Measurements from ENCODE around the gene TSPAN9. TPM values are rescaled to one million over a fixed set of nuclear protein-coding genes. Genes with fewer than 3 reads are reported as not detected.

Gene TSPAN9
- polyA plus RNA-seq, 4 donors = 90.1 to 101 (median 97.8) TPM

GRCh38 chr12:3136641-3137267, 59.6 kb downstream of the TSPAN9 start:
- DNase-seq (ENCODE audit: low read depth in 4 of 4, low spot score in 3 of 4) = no peak

DNA sequence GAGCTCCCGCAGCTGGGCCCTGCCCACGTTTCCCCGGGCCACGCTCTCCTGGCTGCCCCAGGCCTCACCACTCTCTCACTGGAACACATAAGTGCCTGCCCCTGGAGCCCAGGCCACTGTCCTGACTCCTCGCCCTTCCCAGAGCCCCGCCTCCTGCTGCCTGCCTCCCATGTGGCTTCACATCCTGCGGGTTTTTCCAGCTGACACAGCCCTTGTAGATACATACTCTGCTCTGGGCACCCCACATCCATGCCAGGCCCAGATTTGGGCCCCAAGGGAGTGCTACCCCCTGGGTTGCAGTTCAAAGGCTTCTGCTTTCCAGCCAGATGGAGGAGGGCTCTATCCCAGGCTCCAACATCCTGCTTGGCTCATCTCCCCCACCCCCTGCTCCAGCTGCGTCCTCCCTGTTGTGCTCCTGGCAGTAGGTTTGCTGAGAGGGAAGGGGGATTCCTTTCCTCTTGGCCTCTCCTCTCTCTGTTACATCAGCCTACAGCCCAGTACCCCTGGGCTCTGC, 60.1 kb downstream of the TSPAN9 start:
- DNase-seq (ENCODE audit: low read depth in 4 of 4, low spot score in 3 of 4) = no peak

GRCh38 chr12:3137814-3138445, 60.8 kb downstream of the TSPAN9 start:
- DNase-seq (ENCODE audit: low read depth in 4 of 4, low spot score in 3 of 4) = no peak

- no peak for DNase-seq (ENCODE audit: low read depth in 4 of 4, low spot score in 3 of 4)
Measured at GRCh38 chr12:3138941-3139511, 61.8 kb downstream of the TSPAN9 start.

DNA sequence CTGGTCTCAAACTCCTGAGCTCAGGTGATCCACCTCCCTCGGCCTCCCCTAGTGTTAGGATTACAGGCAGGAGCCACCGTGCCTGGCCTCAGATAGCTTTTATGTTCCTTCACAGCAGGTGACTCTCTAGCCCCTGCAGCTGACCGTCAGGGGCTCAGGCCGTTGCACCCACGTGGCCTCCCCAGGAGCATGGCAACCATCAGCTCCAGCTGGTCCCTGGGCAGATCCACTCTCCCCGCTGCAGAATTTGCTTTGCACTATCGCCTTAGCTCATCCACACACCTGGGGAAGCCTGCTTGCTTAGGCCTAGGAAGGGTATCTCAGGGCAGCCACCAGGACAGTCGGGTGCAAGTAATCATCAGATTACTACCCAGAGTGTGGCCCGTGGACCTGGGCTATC, 62.6 kb downstream of the TSPAN9 start:
- no peak for DNase-seq (ENCODE audit: low read depth in 4 of 4, low spot score in 3 of 4)

DNA sequence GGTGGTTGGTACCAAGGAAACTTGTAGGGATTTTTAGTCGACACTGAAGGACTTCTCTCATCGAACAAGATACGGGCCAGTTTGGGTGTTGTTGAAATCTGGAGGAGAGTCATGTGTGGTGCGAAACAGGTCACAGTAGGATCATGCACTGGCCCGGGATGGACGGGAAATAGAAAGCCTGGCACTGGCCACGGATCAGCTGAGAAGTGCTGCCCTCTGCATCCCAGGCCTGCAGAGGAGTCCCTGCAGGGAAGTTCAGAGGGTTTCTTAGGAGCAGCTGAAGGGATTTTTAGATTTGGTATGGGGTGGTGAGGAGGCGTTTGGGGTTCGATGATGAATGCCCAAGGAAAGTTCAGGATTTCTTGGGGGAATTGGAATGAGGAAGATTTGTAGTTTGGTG, 63.1 kb downstream of the TSPAN9 start:
- DNase-seq (ENCODE audit: low read depth in 4 of 4, low spot score in 3 of 4) = no peak

- DNase-seq (ENCODE audit: low read depth in 4 of 4, low spot score in 3 of 4) = no peak
Measured at GRCh38 chr12:3141339-3142321, 64.5 kb downstream of the TSPAN9 start.

GRCh38 chr12:3142386-3142785, 65.2 kb downstream of the TSPAN9 start:
- no peak for DNase-seq (ENCODE audit: low read depth in 4 of 4, low spot score in 3 of 4)

- no peak for DNase-seq (ENCODE audit: low read depth in 4 of 4, low spot score in 3 of 4)
Measured at GRCh38 chr12:3144495-3144894, 67.3 kb downstream of the TSPAN9 start.

DNA sequence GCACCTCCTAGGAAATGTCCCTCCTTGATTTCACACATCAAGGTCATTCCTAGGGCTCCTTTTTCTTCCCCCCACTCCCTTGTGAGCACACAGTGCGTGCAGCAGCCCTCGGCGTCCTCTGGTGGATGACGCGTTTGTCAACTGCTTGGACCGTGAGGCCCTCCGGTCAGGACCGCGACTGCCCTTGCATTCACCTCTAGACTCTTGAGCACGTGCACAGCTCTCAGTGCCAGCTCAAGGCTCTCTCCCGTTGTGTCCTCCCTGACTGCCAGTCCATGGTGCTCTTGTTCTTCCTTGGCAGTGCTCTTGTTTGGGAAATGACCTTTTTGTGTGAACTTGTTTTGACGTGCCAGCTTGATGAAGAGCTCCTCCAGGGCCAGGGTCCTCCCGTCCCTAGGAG, 67.9 kb downstream of the TSPAN9 start:
- DNase-seq (ENCODE audit: low read depth in 4 of 4, low spot score in 3 of 4) = no peak

- DNase-seq (ENCODE audit: low read depth in 4 of 4, low spot score in 3 of 4) = no peak
Measured at GRCh38 chr12:3145546-3146310, 68.5 kb downstream of the TSPAN9 start.

DNA sequence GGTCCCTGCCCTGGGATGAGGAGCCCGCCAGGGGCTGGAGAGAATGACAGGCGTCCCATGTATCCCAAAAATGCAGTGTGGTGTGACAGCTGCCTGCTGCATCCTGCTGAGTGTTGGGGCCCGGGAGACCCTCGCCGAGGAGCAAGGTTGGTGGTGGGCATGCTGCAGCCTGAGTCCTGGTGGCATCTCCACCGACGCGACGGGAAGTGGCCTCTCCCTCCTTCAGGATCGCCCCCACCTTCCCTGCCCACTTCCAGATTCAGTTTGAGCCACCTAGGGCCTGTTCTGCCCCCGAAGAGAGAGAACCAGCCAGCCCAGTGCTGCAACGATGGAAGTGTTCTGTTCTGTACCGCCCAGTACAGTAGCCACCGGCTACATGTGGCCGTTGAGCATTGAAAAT, 70.1 kb downstream of the TSPAN9 start:
- no peak for DNase-seq (ENCODE audit: low read depth in 4 of 4, low spot score in 3 of 4)

GRCh38 chr12:3148366-3149000, 71.3 kb downstream of the TSPAN9 start:
- DNase-seq (ENCODE audit: low read depth in 4 of 4, low spot score in 3 of 4) = no peak

GRCh38 chr12:3149515-3150307, 72.5 kb downstream of the TSPAN9 start:
- no peak for DNase-seq (ENCODE audit: low read depth in 4 of 4, low spot score in 3 of 4)

DNA sequence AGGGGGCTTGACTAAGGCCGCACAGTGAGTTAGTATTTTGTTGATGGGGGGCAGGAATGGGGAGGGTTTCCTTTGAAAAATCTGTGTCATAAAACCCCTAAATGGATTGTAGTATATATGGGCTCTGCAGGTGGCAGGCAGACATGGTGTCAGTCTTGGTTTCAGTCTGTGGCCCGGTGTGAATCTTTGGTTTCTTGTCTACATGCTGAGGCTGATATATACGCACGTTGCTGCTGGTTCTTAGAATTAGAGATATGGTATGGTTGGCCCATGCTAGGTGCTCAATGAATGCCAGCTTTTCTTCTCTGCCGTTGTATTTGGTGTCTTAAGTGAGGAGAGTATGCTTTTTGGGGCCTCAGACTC, 73.1 kb downstream of the TSPAN9 start:
- no peak for DNase-seq (ENCODE audit: low read depth in 4 of 4, low spot score in 3 of 4)

- DNase-seq (ENCODE audit: low read depth in 4 of 4, low spot score in 3 of 4) = no peak
Measured at GRCh38 chr12:3150931-3151835, 74.0 kb downstream of the TSPAN9 start.

DNA sequence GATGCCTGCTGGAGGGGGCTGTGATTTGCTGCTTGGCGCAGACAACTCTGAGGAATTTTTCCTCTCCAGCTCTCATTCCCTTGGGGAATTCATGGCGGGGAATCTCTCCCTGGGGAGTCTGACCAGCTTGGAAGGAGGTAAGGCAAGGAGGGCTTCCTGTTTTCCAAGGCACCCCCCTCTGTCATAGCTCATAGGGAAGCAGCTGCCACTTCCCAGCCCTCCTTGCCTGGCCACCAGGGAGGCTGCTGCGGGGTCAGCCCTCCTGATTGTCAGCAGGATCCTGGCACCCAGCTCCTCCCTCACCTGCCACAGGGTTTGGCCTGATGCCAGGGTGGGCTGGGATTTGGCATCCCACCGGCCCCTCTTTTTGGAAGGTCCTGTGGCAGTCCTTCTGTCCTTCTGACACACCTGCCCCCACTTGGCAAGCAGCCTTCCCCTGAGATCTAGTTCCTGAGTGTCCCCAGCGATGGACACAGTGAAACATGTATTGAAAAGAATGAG, 74.9 kb downstream of the TSPAN9 start:
- no peak for DNase-seq (ENCODE audit: low read depth in 4 of 4, low spot score in 3 of 4)

DNA sequence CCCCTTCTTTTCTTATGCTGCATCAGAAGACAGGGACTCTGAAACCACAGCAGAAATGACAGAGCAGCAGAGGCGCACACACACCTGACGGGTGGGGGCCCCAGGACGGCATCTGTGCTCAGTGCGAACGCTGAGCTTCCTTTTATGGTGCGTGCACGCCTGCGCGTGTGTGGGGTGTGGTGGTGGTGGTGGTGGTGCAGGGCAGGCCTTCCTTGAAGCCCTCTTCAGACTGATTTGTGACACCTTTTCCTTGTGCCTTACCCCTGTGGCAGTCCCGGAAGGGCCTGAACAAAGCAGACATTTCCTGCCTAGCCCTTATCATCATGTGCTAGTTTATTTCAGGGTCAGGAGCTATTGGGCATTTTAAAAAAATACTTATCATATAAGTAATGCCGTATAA, 75.7 kb downstream of the TSPAN9 start:
- no peak for DNase-seq (ENCODE audit: low read depth in 4 of 4, low spot score in 3 of 4)

Data from right renal pelvis (tissue), 4 donors.